Measurements from ENCODE around the gene GRID2. TPM values are rescaled to one million over a fixed set of nuclear protein-coding genes. Genes with fewer than 3 reads are reported as not detected.

The GRID2 gene
- total and polyA plus RNA-seq, 2 of the 13 experiments (the other 11 are each of a cell fraction or from before 2014, with no cell fraction given) = not detected

- intact Hi-C loops (cut with micrococcal nuclease; ENCODE audit: unreplicated experiment) (no loop called here), in situ Hi-C loops (cut with HindIII; ENCODE audit: extremely low pct_ligation_motif_present, low pct_unique_long_range_greater_than_20kb) (no loop called here)
- ChIA-PET POLR2A (no interaction called here), CTCF (ENCODE audit: low intra/inter-chr PET ratio, low total read pairs) (no interaction called here)
- 13% methylated on average over 10 of the region's 10 CpGs for WGBS (ENCODE audit: low lambda C conversion rate)
- Histone ChIP-seq H3K9me3 (ENCODE audit: low read length) (no peaks in the 10 kb centered on the region), H3K79me2 (ENCODE audit: insufficient read depth, low read length) (no peaks in the 10 kb centered on the region), H3K4me2 (ENCODE audit: low read depth, low read length) (no peak overlapping the region), H3K4me3 (replicated peaks in 1 of 3; ENCODE audit: insufficient read depth in 1 of 3, low read depth in 2 of 3, low read length in 3 of 3) (no peak overlapping the region), H3K9ac (ENCODE audit: insufficient read depth, low read depth, low read length) (no peak overlapping the region), H3K36me3 (replicated peaks in 1 of 2; ENCODE audit: control insufficient read depth in 1 of 2, insufficient read depth in 2 of 2, low read length in 2 of 2) (no peaks in the 10 kb centered on the region), H3K27me3 (ENCODE audit: control insufficient read depth in 1 of 2, insufficient read depth in 2 of 2, low read length in 2 of 2) (no peaks in the 10 kb centered on the region), H2AFZ (ENCODE audit: low read length) (no peak overlapping the region), H3K27ac (ENCODE audit: extremely low read length, insufficient read depth, low read length) (no peak overlapping the region), H3K4me1 (ENCODE audit: insufficient read depth, low read length) (no peaks in the 10 kb centered on the region), H4K20me1 (ENCODE audit: insufficient read depth, low read length) (no peaks in the 10 kb centered on the region)
- no TSS peak for BruUV-seq (replicated peaks)
- no peak for ATAC-seq
- TF ChIP-seq ARHGAP35 (CRISPR knock-in tag; IDR thresholded peaks at IDR 0.05; ENCODE audit: borderline replicate concordance) = no peak
- TF ChIP-seq ZNF619 (CRISPR knock-in tag; IDR thresholded peaks at IDR 0.05) = no peak
- TF ChIP-seq FOSL1 (CRISPR knock-in tag; IDR thresholded peaks at IDR 0.05; ENCODE audit: borderline replicate concordance) = no peak
- TF ChIP-seq EHMT2 (IDR thresholded peaks at IDR 0.05; ENCODE audit: borderline replicate concordance, low read depth, low read length) = no peak
- no peak for TF ChIP-seq ZNF569 (CRISPR knock-in tag; IDR thresholded peaks at IDR 0.05; ENCODE audit: borderline replicate concordance)
- no peak for TF ChIP-seq MAZ (IDR thresholded peaks at IDR 0.05; ENCODE audit: borderline replicate concordance, low read depth, low read length)
- no peak for TF ChIP-seq MAZ (CRISPR knock-in tag; IDR thresholded peaks at IDR 0.05; ENCODE audit: low read depth)
- no peak for TF ChIP-seq ATF2 (CRISPR knock-in tag; IDR thresholded peaks at IDR 0.05)
- TF ChIP-seq AKAP8 (CRISPR knock-in tag; IDR thresholded peaks at IDR 0.05) = no peak
- TF ChIP-seq DZIP1 (CRISPR knock-in tag; IDR thresholded peaks at IDR 0.05) = no peak
- TF ChIP-seq KDM5A (IDR thresholded peaks at IDR 0.05; ENCODE audit: borderline replicate concordance, low read length) = no peak
- TF ChIP-seq ZBTB7B (CRISPR knock-in tag; IDR thresholded peaks at IDR 0.05) = no peak
- no peak for TF ChIP-seq ZFP91 (CRISPR knock-in tag; IDR thresholded peaks at IDR 0.05; ENCODE audit: borderline replicate concordance)
- no peak for TF ChIP-seq FLYWCH1 (CRISPR knock-in tag; IDR thresholded peaks at IDR 0.05)
- no peak for DNase-seq (ENCODE audit: low spot score)
- FAIRE-seq = no peak
Observed at GRCh38 chr4:93084599-93085305, 781.0 kb downstream of the GRID2 start.

Data from HepG2 (cell line).